ENCODE data around the gene MYL11. TPM values are rescaled to one million over a fixed set of nuclear protein-coding genes. Genes with fewer than 3 reads are reported as not detected.

The MYL11 gene, protein sequence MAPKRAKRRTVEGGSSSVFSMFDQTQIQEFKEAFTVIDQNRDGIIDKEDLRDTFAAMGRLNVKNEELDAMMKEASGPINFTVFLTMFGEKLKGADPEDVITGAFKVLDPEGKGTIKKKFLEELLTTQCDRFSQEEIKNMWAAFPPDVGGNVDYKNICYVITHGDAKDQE
- 0.39 to 0.67 TPM in 2 of 5 replicates, not detected in the others for total RNA-seq (2022; extraction: Qiagen RNA extraction)

DNA sequence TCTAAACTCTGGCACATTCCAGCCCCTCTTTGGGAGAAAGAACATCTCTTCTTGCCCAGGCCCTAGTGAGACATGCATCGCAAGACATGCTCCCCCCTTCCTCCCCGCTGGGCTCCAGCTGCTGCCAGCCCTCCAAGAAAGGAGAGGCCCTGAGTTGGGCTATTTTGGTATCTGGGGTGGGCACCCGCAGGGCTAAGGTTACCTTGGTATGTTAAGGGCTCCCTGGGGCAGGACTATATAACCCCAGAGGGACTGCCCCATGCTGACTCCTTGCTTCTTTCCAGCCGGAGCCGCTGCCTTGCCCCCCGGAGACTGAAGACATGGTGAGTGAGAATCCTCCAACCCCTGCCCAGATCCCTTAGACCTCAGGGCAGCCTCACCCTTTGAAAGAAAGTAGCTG is at the start of gene MYL11:
TSS of gene MYL11 (plus strand) at position 265 of the 400 bp plus-strand sequence. CDS start at position 321, 56 bp downstream.

DNA sequence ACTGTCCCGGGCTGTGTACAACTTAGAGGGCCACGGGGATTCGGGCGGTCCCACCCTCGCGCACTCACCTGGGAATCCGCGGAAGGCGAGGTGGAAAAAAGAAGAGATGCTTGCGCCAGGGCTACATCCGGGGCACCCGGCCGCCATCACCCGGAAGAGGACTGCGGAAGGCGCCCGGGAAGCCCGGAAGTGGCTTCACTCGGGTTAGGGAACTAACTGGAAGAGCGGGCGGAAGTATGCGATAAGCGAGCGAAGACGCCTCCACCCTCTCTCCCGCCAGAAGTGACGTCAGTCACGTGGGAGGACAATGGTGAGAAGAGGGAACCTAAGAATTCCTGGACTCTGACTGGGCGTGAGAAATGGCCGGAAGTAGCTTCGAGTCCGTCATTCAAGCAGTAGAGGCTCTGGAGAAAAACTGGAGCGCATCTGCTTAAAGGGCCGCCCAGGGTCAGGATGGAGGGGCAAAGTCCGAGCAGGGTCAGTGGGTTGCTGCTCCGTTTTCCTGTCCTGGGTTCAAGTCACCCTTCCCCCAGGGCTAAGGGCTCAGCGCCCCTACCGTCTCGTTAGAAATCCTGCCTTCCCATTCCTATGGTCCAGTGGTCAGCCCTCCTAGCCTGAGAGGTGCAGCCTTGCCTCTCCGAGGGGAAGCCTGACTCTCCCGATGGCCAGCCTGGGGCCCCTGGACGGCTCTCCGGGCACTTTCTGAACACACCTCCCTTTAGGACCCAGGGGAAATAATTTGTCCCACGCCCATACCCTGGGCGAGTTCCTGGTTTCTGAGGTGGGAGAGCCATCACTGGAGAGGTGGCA is 19.3 kb upstream of the MYL11 start, which contains the start of gene CD2BP2:
TSS of gene CD2BP2 (minus strand) at position 165 of the 810 bp plus-strand sequence. CDS start 627 bp downstream, outside the sequence.

DNA sequence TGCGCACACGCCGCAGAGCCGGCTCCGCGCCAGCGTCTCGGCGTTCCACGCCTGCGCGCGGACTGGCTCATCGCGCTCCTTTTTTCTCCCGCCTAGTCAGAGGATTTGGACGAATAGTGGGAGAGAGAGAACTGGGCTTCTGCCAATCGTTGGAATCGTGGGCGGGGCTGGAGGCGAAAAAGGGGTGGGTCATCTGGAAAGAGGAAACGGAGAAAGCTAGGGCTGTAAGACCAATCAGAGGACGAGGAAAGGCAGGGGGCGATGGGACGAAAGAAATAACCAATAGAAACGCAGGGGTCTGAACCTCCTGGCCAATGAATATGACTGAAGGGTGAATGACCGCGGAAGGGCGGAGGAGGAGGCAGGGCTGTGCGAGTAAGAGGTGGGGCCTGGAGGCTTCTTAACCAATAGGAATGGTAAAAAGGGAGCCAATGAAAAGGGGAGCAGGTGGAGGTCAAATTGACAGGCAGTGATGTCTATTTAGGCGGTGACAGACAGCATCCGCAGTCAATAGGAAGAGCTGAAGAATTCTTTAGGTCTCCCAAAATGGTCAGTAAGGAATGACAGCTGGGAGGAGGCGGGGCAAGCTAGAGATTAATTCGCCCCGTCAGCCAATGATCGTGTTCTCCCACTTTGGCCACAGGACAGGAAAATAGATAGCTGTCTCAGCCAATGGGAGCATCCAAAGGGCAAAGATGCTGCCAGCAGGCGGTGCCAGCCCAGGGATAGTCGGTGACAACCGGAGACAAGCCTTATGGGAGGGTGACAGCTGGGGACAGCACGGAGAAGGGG is 4.0 kb upstream of the MYL11 start, which contains the start of gene TBC1D10B:
TSS of gene TBC1D10B (minus strand) at position 39 of the 792 bp plus-strand sequence. CDS start 311 bp downstream, outside the sequence.

DNA sequence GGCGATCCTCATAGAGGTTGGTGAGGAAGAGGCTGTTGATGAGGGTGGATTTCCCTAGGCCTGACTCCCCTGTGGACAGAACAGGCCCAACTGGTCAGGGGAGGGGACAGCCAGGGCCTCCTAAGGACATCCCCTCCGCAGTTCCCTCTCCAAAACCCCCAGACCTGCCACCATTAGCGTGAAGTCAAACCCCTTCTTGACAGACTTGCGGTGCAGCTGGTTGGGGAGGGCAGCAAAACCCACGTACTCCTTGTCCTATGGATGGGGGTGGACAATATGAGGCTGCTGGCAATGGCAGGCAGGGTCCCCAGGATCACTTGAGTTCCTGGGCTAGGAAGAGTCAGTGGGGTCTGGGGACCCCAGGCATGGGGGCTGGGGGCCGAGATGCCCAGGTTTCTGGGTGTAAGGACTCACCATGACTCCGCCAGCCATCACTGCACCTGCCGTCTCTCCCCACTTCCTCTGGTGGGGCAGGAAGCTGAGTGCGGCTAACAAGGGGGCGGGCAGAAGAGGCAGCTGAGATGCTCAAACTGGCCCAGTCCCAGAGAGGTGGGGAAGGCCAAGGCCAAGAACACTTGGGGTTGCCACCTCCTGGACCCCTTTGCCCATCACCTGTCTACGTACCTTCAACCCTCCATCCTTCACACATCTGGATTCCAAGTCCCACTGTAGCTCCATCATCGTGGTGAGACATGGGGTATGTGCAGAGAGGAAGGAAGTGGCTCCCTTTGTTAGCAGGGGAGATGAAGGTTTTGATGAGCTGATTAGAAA is 7.7 kb downstream of the MYL11 start, which contains the start of gene SEPTIN1:
TSS of gene SEPTIN1 (minus strand) at position 451 of the 771 bp plus-strand sequence. CDS start at position 432, 19 bp downstream.

DNA sequence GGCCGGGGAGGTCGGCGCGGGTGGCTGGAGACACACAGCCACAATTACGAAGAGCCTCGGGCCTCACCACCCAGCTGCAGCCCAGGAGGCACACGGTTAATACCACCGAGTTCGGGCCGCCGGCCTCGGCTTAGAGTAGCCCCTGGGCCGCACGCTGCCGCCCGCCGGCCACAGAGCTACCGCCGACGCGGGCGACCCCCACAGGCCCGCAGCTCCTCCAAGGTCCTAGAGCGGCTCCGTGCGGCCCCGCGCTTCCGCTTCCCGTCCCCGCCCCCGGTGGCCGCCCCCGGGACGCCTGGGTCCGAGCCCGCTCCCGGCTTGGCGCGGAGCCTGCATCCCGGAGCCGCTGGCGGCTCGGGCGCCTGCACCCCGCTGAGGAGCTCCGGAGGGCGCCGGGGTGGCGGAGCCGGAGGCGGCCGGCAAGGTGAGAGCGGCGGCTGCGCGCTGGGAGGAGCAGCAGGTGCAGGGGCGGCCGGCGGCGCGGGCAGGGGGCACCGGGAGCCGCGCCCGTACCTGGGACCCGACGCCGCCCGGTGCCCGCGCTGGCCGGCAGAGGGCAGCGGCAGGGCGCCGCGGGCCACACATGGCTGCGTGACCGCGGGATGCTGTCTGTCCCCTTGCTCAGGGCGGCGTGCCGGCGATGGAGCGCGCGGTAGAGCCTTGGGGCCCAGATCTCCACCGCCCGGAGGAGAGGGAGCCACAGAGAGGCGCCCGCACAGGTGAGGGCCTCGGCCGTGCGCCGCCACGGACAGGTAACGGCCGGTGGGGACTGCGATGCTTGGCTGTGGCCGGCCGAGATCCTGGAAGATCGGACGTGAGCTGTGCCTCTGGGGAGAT is 20.8 kb downstream of the MYL11 start, which contains the start of gene ZNF48:
TSS of gene ZNF48 (plus strand) at position 266 of the 837 bp plus-strand sequence. CDS start at position 641, 375 bp downstream.

DNA sequence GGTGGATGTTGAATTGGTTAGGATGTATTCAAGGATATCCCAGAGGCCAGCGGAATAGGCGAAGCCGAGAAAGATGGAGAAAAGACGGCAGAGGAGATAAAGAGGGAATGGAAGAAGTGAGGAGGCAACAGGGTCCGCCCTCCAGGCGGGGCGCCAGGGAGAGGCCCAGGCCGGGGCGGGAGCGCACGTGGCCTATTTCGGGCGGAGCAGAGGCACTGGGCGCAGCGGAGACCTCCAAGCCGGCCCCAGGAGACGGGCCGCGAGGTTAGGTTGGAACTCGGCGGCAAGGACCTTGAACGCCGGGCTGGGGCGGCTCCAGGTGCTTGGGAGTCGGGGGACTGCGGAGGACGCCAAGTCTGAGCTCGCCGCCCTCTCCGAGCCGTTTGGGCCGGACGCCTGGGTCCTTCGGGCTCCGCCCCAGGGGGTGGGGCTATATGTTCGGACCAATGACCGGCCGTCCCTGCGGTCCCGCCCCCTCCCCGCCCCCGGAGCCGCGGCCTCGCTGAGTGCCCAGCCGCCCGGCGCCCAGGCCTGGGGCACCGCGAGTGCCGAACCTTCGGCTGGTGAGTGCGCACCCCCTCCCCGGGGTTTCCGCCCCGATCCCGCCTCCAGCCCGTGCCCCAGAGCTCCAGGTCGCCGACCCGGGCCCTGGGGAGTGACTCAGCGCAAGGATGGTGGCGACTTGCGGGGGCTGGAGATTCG is 32.7 kb downstream of the MYL11 start, which contains the start of gene ZNF771:
TSS of gene ZNF771 (plus strand) at position 505 of the 702 bp plus-strand sequence. CDS start 448 bp downstream, outside the sequence.

Other genes starting within 250 kb of the MYL11 start
- gene CORO1A, start 191.2 kb upstream of the MYL11 start, total RNA-seq (2022; extraction: Qiagen RNA extraction) = 1.9 to 2.9 TPM (median 2.8 TPM) in 5 replicates
- 98.3 to 218 TPM (median 209 TPM) in 5 replicates for gene BOLA2B, start 181.1 kb upstream of the MYL11 start, total RNA-seq (2022; extraction: Qiagen RNA extraction)
- gene SLX1A, start 180.9 kb upstream of the MYL11 start, total RNA-seq (2022; extraction: Qiagen RNA extraction) = 7.8 to 14.7 TPM (median 13.7 TPM) in 5 replicates
- 4.9 to 10.8 TPM (median 7.0 TPM) in 5 replicates for gene SULT1A3, start 175.5 kb upstream of the MYL11 start, total RNA-seq (2022; extraction: Qiagen RNA extraction)
- 1.7 to 3.0 TPM (median 2.7 TPM) in 5 replicates for gene NPIPB13, start 126.3 kb upstream of the MYL11 start, total RNA-seq (2022; extraction: Qiagen RNA extraction)
- 61.2 to 68.0 TPM (median 65.7 TPM) in 5 replicates for gene CD2BP2, start 19.5 kb upstream of the MYL11 start, total RNA-seq (2022; extraction: Qiagen RNA extraction)
- 26.1 to 31.4 TPM (median 28.8 TPM) in 5 replicates for gene TBC1D10B, start 4.3 kb upstream of the MYL11 start, total RNA-seq (2022; extraction: Qiagen RNA extraction)
- gene SEPTIN1, start 7.8 kb downstream of the MYL11 start, total RNA-seq (2022; extraction: Qiagen RNA extraction) = 0.97 to 2.6 TPM (median 2.1 TPM) in 5 replicates
- gene ZNF48, start 20.6 kb downstream of the MYL11 start, total RNA-seq (2022; extraction: Qiagen RNA extraction) = 12.3 to 13.4 TPM (median 12.9 TPM) in 5 replicates
- gene ZNF771, start 32.8 kb downstream of the MYL11 start, total RNA-seq (2022; extraction: Qiagen RNA extraction) = 2.9 to 6.5 TPM (median 5.4 TPM) in 5 replicates
- 106 to 133 TPM (median 129 TPM) in 5 replicates for gene DCTPP1, start 55.2 kb downstream of the MYL11 start, total RNA-seq (2022; extraction: Qiagen RNA extraction)
- 45.4 to 50.6 TPM (median 46.4 TPM) in 5 replicates for gene SEPHS2, start 71.1 kb downstream of the MYL11 start, total RNA-seq (2022; extraction: Qiagen RNA extraction)
- gene ITGAL, start 97.9 kb downstream of the MYL11 start, total RNA-seq (2022; extraction: Qiagen RNA extraction) = 0.03 to 0.18 TPM (median 0.09 TPM) in 5 replicates
- 43.1 to 47.3 TPM (median 44.9 TPM) in 5 replicates for gene ZNF768, start 151.8 kb downstream of the MYL11 start, total RNA-seq (2022; extraction: Qiagen RNA extraction)
- 4.0 to 5.0 TPM (median 4.5 TPM) in 5 replicates for gene ZNF747, start 160.1 kb downstream of the MYL11 start, total RNA-seq (2022; extraction: Qiagen RNA extraction)
- gene ZNF764, start 183.6 kb downstream of the MYL11 start, total RNA-seq (2022; extraction: Qiagen RNA extraction) = 5.1 to 6.1 TPM (median 5.6 TPM) in 5 replicates
- gene ZNF688, start 196.9 kb downstream of the MYL11 start, total RNA-seq (2022; extraction: Qiagen RNA extraction) = 5.9 to 6.7 TPM (median 6.1 TPM) in 5 replicates
- gene ZNF785, start 210.9 kb downstream of the MYL11 start, total RNA-seq (2022; extraction: Qiagen RNA extraction) = not detected in 5 replicates
- gene ZNF689, start 235.6 kb downstream of the MYL11 start, total RNA-seq (2022; extraction: Qiagen RNA extraction) = 7.5 to 9.3 TPM (median 8.4 TPM) in 5 replicates